ENCODE data around the gene GNG13.

Gene GNG13

DNA sequence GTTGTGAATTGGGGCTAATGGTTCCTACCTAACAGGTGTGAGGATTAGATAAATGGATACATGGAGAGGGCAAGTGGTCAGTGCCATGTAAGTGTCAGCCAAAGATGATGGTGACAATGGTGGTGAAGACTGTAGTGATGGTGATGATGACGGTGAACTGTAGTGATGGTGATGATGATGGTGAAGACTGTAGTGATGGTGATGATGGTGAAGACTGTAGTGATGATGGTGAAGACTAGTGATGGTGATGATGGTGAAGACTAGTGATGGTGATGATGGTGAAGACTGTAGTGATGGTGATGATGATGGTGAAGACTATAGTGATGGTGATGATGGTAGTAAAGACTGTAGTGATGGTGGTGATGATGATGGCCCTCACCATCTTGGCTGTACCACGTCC lies 18.1 kb upstream of the GNG13 start:
- FAIRE-seq (peak; percentile 97), DNase-seq (ENCODE audit: insufficient read length, low spot score) (no peak)
- TF ChIP-seq, protein P1, sequence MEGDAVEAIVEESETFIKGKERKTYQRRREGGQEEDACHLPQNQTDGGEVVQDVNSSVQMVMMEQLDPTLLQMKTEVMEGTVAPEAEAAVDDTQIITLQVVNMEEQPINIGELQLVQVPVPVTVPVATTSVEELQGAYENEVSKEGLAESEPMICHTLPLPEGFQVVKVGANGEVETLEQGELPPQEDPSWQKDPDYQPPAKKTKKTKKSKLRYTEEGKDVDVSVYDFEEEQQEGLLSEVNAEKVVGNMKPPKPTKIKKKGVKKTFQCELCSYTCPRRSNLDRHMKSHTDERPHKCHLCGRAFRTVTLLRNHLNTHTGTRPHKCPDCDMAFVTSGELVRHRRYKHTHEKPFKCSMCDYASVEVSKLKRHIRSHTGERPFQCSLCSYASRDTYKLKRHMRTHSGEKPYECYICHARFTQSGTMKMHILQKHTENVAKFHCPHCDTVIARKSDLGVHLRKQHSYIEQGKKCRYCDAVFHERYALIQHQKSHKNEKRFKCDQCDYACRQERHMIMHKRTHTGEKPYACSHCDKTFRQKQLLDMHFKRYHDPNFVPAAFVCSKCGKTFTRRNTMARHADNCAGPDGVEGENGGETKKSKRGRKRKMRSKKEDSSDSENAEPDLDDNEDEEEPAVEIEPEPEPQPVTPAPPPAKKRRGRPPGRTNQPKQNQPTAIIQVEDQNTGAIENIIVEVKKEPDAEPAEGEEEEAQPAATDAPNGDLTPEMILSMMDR (IDR thresholded peaks at IDR 0.05; ENCODE audit: insufficient read depth, missing control alignments): no peak

DNA sequence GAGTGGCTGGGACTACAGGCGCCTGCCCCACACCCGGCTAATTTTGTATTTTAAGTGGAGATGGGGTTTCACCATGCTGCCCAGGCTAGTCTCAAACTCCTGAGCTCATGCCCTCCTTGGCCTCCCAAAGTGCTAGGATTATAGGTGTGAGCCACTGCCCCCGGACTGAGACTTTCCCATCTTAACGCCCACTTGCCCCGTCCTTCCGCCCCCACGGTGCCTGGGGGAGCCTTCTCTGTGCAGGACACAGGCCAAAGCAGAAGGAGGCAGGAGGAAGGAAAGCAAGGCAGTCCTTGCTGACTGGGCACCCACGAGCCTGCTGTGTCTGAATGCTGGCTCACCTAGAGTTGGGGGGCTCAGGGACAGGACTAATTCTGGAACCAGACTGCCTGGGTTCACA lies 17.6 kb upstream of the GNG13 start:
- TF ChIP-seq, protein P1 (IDR thresholded peaks at IDR 0.05; ENCODE audit: insufficient read depth, missing control alignments): no peak
- DNase-seq (ENCODE audit: insufficient read length, low spot score) (no peak), FAIRE-seq (no peak)

DNA sequence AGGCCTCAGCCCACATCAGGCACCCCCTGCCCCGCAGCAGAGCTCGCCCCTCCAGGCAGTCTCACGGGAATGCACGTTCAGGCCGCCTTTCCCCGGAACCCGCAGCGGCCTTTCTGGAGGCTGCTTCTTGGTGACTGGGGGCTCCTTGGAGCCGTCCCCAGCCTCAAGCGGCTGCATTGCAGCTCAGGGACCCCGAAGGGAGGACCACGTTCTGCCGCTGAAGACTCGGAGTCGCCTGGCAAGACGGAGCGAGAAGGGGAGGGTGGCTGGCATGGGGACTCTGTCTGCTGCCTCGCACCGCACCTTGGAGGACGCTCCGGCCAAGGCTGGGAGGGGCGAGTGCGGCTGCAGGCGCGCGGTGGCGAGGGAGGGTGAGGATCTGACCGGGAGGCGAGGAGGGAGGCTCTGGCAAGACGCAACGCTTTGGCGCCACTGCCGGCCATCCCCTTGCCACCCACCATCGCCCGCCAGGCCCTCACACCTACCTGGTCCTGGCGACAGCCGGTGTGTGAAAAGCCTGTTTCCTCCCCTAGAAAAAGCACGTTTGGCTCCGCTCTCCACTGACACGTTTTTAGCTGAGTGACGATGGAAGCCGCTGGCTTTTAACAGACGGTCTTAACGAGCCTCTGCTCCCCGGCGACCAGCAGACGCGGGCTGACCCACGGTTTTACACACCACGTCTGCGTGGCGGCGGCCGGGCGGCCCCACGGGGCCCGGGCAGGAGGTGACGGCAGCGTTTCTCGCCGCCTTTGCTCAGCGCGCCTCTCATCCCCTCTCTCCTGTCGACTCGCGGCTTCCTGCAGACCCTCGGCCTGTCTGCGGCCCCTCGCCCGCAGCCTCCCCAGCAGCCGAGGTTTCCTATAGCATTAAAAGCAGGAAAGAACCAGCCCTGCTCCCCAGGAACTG lies 16.7 kb upstream of the GNG13 start:
- FAIRE-seq (no peak), DNase-seq (ENCODE audit: insufficient read length, low spot score) (no peak)
- TF ChIP-seq, protein P1 (IDR thresholded peaks at IDR 0.05; ENCODE audit: insufficient read depth, missing control alignments): no peak

DNA sequence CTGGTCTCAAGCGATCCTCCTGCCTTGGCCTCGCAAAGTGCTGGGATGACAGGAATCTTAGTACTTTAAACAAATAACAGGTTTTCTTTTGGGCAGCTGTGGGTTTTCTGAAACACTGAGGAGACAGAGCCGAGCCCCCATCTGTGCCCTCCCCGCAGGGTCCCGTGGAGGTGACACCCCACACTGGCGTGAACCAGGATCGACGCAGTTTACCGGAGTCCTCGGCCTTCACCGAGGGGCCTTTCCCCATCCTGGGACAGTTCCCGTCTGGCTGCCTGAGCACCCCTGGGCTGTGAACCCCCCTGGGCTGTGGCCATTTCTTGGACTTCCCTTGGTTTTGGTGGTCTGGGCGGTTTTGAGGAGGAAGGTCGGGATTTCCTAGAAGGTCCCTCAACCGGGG lies 15.3 kb upstream of the GNG13 start:
- FAIRE-seq (no peak), DNase-seq (ENCODE audit: insufficient read length, low spot score) (no peak)
- TF ChIP-seq, protein P1 (IDR thresholded peaks at IDR 0.05; ENCODE audit: insufficient read depth, missing control alignments): no peak

DNA sequence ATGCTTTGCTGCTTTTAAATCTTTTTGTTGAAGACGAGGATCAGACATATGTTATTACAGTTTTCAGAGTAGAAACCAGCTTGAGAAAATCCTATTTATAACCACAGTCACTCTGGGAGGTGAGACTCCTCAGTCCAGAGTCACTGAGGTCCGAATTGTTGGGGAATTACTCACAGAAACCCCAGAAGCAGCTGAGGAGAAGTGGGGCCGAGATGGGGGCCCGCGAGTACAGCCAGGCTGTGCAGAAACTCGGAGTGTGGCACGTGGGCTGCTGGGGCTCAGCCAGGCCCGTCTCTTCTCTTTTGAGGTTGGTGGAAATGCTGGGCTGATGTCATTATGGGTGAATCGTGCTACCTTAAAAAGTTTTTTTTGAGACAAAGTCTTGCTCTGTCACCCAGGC lies 14.4 kb upstream of the GNG13 start:
- DNase-seq (ENCODE audit: insufficient read length, low spot score) (no peak), FAIRE-seq (no peak)
- TF ChIP-seq, protein P1 (IDR thresholded peaks at IDR 0.05; ENCODE audit: insufficient read depth, missing control alignments): no peak

DNA sequence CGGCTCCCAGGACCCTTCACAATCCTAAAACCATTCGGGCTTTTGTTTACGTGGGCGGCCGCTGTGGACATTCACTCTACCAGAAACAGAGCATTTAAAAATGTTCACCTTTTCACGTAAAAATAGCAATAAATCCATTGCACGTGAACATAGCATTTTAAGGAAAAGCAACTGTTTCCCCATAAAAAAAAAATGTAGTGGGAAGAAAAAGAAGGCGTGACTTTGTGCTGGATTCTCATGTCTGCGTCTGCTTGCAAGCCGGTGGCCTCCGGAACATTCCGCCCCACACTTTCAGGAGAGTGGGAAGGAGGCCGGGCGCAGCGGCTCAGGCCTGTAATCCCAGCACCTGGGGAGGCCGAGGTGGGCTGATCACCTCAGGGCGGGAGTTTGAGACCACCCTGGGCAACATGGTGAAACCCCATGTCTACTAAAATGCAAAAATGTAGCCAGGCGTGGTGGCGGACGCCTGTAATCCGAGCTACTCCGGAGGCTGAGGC lies 13.4 kb upstream of the GNG13 start:
- DNase-seq (ENCODE audit: insufficient read length, low spot score) (no peak), FAIRE-seq (no peak)
- TF ChIP-seq, protein P1 (IDR thresholded peaks at IDR 0.05; ENCODE audit: insufficient read depth, missing control alignments): no peak

All from D721Med (cell line).